Measurements from ENCODE around the gene GFY.
A peak's percentile ranks its signal among the peaks of the same experiment; 100 is the strongest.
"Not testable (repeated sequence)": the region's sequence is repeated elsewhere in the genome, so short reads cannot be mapped to it uniquely, and the experiment has no call there.

GFY gene

GRCh38 chr19:49468199-49468598 is 43.0 kb downstream of the GFY start:
- no peak overlapping the region for H3K4me3 ChIP-seq (ENCODE audit: low read depth, low read length)

- H3K4me3 ChIP-seq (ENCODE audit: low read depth, low read length), result no peak overlapping the region
These were observed 43.7 kb downstream of the GFY start for GRCh38 chr19:49468746-49469447.

- H3K4me3 ChIP-seq (ENCODE audit: low read depth, low read length), result no peak overlapping the region
These were observed 44.8 kb downstream of the GFY start for GRCh38 chr19:49469828-49470614.

- H3K4me3 ChIP-seq (ENCODE audit: low read depth, low read length), result no peak overlapping the region
These were observed 45.4 kb downstream of the GFY start for GRCh38 chr19:49470615-49470978.

GRCh38 chr19:49472936-49473335 is 47.7 kb downstream of the GFY start:
- H3K4me3 ChIP-seq (ENCODE audit: low read depth, low read length), result no peak overlapping the region

GRCh38 chr19:49473501-49473867 is 48.3 kb downstream of the GFY start:
- not testable (repeated sequence) for H3K4me3 ChIP-seq (ENCODE audit: low read depth, low read length)

- peak within 1 kb of the TSS; percentile 24 for H3K4me3 ChIP-seq (ENCODE audit: low read depth, low read length)
These were observed 48.8 kb downstream of the GFY start, which contains the start of gene FLT3LG for GRCh38 chr19:49473868-49474541. FLT3LG (plus strand) TSS chr19:49474215; CDS start chr19:49474640, 425 bp downstream.

GRCh38 chr19:49474542-49474924 is 49.3 kb downstream of the GFY start:
- no peak overlapping the region for H3K4me3 ChIP-seq (ENCODE audit: low read depth, low read length)

GRCh38 chr19:49475191-49475917 is 50.2 kb downstream of the GFY start:
- H3K4me3 ChIP-seq (ENCODE audit: low read depth, low read length), result no peak overlapping the region

GRCh38 chr19:49475995-49476880 is 51.0 kb downstream of the GFY start:
- H3K4me3 ChIP-seq (ENCODE audit: low read depth, low read length), result no peak overlapping the region
